HG03457 (cell line): ENCODE measurements around the gene ZNF804B.

Source experiments
- ATAC-seq: cut with Tn5 transposase; IDR thresholded peaks from one replicate; pipeline ENCODE4 v1.9.1; 2021; ENCODE audit warnings: moderate number of reproducible peaks; ENCODE audit not compliant: unreplicated experiment

ZNF804B gene

DNA sequence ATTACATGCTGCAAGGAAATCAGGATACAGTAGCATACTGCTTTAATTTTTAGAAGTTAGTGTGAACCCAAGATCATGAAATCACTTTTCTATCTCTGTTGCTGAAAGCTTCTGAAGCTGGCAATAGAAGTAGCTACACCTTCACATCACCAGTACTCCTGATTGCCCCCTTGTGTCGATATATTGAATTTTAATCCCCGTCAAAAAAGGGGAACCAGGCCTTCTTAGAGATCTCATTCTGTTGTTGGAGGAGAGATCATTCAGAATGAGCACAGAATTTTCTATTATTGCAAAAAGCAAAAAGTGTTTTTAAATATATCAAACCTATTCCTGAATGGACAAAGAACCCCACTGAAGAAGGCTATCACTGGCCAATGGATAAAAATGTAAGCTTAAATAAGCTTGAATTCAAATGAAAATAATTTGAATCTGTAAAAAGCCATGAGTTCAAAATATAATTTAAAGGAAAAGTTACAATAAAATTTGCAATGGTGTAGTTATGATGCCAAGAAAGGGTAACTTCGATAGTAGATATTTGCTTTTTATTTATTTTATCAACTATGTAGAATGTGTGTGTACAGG, 75.7 kb downstream of the ZNF804B start:
- peak; percentile 82 for ATAC-seq

DNA sequence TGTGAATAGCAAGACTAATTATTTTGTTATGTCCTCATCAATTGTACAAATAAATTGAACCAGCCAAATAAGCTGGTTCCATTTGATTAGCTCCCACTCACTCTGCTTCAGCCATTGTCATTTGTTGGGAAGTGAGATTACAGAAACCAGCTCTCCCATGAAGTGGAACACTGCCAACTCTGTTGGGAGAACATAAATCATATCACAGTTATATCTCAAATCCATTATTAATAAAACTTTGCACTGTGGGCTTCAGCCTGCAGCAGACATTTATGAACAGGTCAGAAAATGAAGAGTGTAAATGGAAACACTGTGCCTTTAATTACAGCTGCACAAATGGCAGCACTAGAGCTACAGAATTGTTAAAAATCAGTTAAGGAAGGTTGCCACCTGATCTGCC, 82.7 kb downstream of the ZNF804B start:
- ATAC-seq: no peak

DNA sequence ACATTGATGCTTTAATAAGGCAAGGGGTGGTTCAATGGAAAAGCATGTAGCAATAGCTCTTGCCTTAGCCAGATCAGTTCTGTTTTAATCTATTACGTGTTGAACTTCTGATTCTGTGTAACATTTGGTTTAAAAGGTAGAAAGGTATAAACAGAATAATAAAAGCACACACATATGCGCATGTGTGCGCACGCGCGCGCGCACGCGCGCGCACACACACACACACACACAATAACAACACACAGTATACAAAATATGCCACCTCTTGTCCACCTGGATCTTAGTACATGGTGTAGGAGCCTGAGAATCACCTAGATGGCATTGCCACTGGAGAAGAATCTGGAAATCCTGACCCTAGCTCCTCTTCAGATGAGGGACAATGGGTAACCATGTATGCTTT, 85.6 kb downstream of the ZNF804B start:
- no peak for ATAC-seq

DNA sequence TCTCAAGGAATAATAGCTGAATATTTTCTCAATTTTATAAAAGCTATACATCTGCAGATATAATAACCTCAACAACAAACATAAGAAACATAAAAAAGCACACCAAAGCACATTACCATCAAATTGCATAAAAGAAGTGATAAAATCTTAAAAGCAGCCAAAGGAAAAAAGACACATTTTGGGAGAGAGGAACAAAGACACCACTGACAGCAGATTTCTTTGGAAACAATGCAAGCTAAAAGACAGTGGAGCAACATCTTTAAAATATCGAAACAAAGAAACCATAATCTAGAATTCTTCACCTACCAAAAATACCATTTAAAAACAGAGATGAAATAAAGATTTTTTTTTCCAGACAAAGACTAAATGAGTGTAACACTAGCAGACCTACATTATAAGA, 91.7 kb downstream of the ZNF804B start:
- no peak for ATAC-seq

DNA sequence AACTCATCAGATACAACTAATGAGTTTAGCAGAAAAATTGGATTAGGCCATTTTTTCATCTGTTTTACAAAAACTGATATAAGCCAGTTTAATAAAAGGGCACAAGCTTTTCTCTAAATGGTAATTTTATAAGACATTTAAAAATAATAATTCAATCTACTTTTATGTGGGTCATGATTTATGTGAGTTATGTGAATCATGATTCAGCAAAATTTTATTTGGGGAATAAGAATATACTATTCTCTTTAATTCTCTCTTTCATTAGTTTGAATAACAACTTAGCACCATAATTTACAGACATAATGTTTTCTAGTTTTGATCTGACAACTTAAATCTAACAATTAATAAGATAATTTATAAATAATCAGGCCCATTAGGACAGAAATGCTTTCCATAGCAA, 99.8 kb downstream of the ZNF804B start:
- no peak for ATAC-seq

DNA sequence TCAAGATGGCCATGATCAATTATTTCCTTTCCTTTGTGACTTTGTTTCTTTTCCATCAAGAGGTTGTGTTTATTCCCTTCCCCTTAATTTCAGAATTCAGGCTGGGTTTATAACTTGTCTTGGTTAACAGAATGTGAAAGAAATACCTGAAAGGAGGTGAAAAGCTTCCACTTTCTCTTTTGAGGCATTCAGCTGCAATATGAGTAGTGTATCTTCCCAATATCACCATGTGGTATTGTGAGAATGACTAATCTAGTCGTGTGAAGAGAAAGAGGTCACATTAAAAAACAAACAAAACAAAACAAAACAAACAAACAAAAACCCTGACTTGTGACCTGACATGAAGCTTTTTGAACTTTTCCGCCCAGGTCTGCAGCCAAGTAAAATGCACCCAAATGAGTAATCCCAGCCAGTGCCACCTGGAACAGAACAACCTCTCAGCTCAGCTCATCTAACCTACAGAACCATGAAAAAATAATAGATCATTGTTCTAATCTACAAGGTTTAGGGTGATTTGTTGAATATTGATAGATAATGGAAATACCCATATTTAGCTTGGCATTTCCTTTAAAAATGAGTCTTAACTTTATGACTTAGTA, 106.9 kb downstream of the ZNF804B start:
- no peak for ATAC-seq

DNA sequence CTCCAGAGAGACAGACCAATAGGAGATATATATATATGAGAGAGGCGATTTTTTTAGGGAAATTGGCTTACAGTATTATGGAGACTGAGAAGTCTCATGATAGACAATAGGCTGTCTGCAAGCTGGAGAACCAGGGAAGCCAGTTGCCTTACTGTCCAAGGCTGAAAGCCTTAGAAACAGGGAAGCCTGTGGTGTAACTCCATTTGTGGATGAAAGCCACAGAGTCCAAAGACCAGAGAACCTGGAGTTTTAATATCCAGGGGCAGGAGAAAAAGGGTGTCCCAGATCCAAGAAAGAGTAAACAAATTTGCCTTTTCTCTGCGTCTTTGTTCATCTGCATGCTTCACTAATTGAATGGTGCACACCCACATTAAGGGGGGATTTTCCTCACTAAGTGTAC, 107.7 kb downstream of the ZNF804B start:
- no peak for ATAC-seq

DNA sequence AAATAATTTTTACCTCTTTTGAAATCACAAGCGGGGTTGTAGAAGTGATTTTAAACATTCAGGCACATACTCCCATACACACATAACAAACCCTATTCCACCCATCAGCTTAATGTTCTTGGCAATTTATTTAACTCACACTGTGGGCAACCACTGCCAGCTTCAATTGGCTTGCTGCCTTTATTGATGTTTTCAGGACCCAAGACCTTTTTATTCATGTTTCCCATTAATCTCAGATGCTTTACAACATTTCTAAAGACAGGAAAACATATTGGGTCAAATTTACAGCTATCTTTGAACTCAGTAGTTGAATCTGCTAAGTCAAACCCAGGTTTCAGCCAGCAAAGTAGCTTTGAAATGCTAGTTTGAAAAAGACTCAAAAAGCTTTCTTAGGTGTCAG, 109.0 kb downstream of the ZNF804B start:
- no peak for ATAC-seq

DNA sequence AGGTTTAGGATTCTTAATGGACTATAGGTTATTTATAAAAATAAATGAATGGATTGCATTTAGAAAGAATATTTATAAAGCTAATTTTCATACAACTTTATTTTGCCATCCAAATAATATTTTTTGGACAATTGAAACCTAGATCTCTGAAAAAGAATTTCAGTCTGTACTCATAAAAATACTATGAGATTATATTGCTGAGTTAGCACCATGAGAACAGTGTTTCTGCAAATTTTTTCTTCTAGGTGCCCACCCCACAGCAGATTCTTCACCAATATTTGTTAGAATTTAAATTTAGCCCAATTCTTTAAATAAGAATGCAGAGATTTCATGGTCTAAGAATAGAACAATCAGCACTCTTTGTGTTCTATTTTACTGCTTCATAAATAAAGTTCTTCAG, 121.6 kb downstream of the ZNF804B start:
- no peak for ATAC-seq

DNA sequence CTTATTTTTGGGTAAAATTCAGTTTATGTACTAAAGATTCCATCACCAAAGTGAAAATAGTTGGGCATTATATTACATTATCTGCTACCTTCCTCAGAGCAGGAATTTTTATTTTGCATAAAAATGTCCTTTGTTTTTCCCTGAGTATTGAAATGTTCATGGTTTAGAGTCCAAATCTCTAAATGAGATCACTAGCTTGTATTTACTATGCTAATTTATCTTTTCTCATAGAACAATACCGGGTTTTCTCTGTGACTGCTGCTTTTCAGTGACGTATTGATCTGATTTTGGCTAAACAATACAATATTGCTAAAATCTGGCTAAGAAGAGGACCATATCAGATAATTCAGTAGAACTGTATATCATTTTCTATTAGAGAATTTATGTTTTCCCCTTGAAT, 125.6 kb downstream of the ZNF804B start:
- ATAC-seq: no peak

DNA sequence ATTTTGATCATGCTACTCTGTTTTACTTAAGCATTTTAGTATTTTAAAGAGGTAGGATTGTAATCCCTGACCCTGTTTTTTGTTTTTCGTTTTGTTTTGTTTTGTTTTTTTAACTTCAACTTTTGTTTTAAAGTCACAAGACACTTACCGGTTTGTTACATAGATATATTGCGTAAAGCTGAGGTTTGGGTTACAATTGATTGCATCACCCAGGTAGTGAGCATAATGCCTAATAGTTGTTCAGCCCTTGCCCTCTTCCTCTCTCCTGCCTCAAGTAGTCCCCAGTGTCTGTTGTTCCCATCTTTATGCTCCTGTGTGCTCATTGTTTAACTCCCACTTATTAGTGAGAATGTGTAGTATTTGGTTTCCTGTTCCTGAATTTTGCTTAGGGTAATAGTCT, 129.2 kb downstream of the ZNF804B start:
- no peak for ATAC-seq

DNA sequence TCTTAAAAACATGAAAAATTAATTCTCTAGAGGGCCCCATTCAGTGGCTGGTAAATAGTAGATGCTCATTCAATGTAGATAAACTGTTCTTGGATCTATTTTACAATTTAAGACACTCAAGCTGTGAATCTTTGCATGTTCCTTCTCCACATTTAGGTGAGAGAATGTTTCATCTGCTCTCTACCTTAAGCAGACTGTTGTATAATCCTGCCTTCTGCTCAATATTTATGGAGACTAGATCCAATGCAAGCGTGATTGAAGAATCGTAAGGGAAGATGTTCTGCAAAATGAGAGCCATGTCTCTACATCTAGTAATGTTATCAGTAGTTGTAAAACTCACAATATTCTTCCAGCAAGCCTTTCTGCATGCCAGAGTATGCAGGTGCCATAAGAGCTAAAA, 151.0 kb downstream of the ZNF804B start:
- no peak for ATAC-seq

DNA sequence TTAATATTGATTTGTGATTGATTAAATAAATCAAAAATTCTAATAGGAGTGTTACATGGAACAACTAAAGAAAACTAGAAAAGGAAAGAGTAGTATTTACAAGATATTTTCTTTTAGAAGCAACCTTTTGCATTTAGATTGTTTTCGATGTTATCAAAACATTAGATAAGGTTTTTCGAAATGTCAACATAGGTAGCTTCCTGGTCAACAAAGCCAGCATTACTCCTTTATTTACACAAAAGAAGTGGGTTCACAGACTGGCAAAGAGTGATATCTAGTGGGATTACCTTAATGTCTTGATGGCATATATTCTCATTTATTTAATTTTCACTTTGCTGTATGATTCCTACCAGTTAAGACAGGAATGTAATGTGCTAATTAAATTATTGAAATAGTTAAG, 153.4 kb downstream of the ZNF804B start:
- no peak for ATAC-seq

DNA sequence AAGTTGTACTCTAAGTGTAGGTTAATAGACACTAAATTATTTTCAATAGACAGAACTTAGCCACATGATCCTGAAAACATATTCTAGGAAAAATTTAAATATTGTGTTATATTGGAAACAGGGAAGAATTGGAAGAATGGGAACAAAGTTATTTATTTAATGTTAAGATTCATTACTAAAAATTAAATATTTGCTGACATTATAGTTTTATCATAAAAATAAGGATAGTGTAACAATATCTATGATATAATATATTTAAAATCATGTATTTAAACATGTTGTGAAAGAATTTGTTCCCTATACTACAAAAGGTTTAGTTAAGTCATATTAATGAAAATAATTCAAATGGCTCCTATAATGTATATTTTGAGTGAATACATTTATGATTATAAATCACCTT, 156.1 kb downstream of the ZNF804B start:
- ATAC-seq: no peak

DNA sequence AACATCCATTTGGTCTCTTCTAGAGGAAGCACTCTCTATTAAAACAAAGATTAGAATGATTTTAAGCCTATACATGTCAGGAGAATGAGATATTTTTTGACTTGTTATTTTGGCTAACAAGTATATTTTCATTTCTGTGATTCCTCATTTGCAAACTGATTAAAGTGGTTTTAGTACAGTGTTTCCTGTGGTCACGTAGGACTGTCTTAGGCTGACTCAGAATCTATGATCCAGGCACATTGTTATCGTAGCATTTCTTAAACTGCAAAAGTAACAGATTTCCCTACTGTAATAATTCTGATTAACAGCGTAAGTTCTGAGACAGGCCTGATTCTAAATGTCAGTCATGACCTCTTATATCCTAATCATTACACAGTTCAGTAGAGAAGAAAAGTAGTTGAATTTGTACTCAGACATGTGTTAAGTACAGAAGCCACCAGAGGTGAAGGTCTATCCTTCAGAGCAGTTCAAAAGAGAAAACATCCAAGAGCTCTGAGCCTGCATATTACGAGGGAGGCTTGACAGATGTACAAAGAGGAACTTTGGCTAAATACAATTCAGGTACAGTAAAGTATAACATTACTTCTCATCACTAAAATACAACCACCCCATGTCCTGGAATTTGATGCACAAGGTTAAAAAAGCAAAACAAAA, 160.1 kb downstream of the ZNF804B start:
- ATAC-seq: no peak

DNA sequence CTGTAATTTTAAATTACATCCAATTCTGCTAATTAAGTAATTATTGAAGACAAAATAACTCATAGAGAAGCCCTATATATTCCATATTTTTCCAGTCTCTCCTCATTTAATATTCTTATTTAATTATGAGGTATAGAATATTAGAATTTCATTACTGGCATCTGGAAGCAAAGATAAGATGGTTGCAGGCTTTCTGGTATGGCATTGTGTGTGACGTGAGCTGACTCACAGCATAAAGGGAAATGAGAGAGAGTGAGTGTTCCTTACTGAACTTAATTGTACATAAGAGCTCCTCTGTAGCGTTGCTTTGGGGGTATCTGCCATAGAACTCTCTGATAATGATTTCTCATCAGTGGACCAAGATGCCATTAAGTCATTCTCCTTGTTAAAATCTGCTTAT, 163.4 kb downstream of the ZNF804B start:
- no peak for ATAC-seq

DNA sequence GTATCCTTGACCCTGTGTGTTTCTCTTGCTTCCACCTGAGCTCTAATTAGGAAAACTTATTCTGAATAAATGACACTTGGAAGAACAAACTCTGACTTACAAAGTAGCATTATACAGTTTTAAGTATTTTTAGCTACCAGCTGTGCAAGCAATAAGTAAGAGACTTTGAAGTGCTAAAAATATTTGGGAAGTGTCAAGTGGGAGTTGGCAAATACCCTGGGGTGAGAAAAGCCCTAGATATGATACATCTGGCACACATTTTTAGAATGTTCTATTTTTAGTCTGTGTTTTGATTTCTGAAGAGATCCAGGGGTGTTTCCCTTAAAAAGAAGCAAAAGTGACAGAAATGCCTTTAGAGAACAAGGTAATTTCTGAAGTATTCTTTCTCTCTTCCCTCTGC, 168.8 kb downstream of the ZNF804B start:
- ATAC-seq: no peak

DNA sequence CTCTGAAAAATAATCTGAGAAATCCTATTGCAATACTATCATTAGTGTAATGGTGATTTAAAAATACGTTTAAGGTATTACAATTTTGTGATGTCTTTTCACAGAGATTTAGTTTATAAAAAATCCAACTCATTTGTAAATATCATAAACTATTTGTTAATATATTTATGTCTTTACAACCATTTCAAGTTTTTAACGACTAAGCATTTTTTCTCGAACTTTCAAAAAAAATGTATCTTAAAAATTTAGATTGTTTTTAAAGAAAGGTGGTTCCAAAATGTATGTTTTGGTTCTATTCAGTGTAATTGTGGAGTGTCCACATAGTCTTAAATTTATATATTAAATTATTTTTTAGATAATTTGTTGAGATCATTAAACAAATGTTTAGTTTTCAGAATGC, 170.2 kb downstream of the ZNF804B start:
- ATAC-seq: no peak

DNA sequence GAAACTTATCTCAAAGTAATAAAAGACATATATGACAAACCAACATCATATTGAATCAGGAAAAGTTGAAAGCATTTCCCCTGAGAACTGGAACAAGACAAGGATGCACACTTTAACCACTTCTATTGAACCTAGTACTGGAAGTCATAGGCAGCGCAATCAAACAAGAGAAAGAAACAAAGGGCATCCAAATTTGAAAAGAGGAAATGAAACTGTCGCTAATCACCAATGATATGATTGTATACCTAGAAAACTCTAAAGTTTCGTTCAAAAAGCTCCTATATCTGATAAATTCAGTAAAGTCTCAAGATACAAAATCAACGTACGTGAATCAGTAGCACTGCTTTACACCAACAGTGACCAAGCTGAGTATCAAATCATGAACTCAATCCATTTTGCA, 173.8 kb downstream of the ZNF804B start:
- ATAC-seq: no peak

DNA sequence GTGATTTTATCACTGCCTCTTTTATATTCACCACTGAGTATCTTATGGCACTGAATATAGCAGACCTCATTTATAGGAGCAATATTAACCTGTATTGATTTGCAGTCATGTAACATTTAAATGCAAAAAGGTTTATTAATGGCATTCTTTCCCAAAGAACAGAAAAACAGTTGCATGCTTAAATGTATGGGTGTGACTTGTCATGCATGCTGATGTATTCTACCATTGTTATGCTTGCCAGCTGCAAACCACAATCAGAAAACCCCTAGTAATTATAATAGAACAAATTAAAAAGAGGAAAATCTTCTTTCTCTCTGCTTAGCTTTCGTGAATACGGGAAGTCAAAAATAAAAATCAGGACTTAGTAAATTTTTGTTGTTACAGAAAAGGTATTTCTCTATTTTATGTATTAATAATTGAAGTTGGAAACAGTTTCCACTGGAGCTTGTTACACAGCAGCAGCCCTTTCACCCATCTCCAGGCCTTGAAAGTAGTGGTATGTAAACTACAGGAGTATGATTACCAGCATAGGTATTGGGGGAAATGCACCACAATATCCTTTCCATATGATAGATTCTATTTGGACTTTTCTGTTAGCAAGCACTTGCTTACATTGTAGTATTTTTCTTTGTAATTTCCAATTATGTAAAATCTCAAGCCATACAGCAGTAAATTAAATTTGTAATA, 183.5 kb downstream of the ZNF804B start:
- no peak for ATAC-seq

DNA sequence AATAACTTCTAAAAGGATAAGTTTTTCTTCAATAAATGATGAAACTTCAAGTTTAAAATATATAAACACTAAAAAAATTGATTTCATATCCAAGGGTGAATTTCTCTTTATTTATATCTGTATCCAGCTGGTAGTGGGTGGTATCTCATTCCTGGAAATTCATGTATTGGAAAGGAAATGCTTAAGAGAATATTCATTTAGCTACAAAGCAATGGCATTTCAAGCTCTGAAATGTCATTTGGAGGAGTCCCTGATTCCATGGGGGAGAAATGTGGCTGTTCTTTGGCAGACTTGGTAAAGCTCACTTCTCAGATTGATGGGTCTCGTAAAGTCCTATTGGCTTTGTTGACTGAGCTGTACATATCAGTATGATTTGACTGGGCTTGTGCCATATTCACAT, 192.3 kb downstream of the ZNF804B start:
- ATAC-seq: no peak

DNA sequence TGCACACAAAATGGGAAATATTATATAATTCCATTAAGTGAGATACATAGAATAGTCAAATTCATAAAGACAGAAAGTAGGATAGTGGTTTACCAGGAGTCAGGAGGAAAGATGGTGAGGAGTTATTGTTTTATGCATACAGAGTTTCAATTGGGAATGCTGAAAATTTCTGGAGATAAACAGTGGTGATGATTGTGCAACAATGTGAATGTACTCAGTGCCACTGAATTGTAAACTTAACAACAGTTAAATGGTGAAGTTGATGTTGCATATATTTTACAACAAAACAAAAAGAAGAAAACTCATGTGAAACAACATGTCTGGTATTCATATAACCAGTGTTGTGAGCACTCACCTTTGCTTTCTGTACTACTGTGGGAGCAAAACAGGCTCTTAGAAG, 204.9 kb downstream of the ZNF804B start:
- ATAC-seq: no peak
